ENCODE measurements around the gene SCAMP4. TPM values are rescaled to one million over a fixed set of nuclear protein-coding genes. Genes with fewer than 3 reads are reported as not detected.

Gene SCAMP4
- total and polyA plus RNA-seq, 2 of the 13 experiments (the other 11 are each of a cell fraction or from before 2014, with no cell fraction given), result 10.7 to 13.7 TPM

DNA sequence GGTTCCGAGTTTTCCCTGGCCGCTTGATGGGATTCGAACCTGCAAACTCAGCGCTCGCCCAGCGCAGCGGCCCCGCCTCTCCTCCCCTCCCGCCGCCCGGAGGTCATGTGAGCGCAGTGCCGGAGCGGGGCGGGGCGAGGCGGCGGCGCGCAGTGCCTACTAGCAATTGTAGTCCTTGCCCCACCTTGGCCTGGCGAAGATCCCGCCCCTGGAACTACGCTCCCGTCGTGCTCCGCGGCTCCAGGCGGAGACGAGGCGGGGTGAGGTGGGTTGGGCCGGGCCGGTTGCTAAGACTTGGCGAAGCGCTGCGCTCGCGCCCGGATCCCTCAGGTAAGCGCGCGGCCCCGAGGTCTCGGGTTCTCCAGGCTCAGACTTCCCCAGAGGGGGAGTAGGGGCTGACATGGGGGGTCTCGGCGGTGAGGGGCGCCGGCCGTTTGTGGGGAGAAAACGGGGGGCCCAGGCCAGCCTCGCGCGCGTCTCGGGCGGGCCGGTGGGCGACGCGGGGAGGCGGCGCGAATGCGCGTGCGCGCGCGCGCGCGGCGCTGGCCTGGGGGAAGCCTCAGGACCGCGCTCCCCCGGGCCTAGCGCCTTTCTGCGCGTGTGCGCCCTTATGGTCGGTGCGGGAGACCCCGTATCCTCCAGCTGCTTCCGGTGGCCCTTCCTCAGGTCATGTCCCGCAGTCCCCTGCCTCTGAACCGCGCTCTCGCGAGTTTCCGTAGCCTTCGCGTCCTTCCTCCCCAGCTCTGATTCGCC, at the start of gene SCAMP4, which contains the start of gene ADAT3 (continued):
- TF ChIP-seq, protein P1, sequence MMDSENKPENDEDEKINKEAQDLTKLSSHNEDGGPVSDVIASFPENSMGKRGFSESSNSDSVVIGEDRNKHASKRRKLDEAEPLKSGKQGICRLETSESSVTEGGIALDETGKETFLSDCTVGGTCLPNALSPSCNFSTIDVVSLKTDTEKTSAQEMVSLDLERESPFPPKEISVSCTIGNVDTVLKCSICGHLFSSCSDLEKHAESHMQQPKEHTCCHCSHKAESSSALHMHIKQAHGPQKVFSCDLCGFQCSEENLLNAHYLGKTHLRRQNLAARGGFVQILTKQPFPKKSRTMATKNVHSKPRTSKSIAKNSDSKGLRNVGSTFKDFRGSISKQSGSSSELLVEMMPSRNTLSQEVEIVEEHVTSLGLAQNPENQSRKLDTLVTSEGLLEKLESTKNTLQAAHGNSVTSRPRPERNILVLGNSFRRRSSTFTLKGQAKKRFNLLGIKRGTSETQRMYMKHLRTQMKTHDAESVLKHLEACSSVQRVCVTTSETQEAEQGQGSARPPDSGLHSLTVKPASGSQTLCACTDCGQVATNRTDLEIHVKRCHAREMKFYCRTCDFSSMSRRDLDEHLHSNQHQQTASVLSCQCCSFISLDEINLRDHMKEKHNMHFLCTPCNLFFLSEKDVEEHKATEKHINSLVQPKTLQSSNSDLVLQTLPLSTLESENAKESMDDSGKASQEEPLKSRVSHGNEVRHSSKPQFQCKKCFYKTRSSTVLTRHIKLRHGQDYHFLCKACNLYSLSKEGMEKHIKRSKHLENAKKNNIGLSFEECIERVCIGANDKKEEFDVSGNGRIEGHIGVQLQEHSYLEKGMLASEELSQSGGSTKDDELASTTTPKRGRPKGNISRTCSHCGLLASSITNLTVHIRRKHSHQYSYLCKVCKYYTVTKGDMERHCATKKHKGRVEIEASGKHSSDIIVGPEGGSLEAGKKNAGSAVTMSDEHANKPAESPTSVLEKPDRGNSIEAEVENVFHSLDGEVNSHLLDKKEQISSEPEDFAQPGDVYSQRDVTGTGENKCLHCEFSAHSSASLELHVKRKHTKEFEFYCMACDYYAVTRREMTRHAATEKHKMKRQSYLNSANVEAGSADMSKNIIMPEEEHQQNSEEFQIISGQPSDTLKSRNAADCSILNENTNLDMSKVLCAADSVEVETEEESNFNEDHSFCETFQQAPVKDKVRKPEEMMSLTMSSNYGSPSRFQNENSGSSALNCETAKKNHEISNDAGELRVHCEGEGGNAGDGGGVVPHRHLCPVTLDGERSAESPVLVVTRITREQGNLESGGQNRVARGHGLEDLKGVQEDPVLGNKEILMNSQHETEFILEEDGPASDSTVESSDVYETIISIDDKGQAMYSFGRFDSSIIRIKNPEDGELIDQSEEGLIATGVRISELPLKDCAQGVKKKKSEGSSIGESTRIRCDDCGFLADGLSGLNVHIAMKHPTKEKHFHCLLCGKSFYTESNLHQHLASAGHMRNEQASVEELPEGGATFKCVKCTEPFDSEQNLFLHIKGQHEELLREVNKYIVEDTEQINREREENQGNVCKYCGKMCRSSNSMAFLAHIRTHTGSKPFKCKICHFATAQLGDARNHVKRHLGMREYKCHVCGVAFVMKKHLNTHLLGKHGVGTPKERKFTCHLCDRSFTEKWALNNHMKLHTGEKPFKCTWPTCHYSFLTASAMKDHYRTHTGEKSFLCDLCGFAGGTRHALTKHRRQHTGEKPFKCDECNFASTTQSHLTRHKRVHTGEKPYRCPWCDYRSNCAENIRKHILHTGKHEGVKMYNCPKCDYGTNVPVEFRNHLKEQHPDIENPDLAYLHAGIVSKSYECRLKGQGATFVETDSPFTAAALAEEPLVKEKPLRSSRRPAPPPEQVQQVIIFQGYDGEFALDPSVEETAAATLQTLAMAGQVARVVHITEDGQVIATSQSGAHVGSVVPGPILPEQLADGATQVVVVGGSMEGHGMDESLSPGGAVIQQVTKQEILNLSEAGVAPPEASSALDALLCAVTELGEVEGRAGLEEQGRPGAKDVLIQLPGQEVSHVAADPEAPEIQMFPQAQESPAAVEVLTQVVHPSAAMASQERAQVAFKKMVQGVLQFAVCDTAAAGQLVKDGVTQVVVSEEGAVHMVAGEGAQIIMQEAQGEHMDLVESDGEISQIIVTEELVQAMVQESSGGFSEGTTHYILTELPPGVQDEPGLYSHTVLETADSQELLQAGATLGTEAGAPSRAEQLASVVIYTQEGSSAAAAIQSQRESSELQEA (CRISPR knock-in tag; IDR thresholded peaks at IDR 0.05; ENCODE audit: not compliant biosample characterization), result peak; percentile 27
- TF ChIP-seq, protein P2, sequence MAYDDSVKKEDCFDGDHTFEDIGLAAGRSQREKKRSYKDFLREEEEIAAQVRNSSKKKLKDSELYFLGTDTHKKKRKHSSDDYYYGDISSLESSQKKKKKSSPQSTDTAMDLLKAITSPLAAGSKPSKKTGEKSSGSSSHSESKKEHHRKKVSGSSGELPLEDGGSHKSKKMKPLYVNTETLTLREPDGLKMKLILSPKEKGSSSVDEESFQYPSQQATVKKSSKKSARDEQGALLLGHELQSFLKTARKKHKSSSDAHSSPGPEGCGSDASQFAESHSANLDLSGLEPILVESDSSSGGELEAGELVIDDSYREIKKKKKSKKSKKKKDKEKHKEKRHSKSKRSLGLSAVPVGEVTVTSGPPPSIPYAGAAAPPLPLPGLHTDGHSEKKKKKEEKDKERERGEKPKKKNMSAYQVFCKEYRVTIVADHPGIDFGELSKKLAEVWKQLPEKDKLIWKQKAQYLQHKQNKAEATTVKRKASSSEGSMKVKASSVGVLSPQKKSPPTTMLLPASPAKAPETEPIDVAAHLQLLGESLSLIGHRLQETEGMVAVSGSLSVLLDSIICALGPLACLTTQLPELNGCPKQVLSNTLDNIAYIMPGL (CRISPR knock-in tag; IDR thresholded peaks at IDR 0.05; ENCODE audit: borderline replicate concordance in 1 of 2, low read depth in 1 of 2), result peak; percentile 57 to 66
- TF ChIP-seq ZNF562 (CRISPR knock-in tag; IDR thresholded peaks at IDR 0.05; ENCODE audit: borderline replicate concordance), result no peak
- no peak for TF ChIP-seq ZNF329 (CRISPR knock-in tag; IDR thresholded peaks at IDR 0.05; ENCODE audit: low read depth)
- TF ChIP-seq, protein P3, sequence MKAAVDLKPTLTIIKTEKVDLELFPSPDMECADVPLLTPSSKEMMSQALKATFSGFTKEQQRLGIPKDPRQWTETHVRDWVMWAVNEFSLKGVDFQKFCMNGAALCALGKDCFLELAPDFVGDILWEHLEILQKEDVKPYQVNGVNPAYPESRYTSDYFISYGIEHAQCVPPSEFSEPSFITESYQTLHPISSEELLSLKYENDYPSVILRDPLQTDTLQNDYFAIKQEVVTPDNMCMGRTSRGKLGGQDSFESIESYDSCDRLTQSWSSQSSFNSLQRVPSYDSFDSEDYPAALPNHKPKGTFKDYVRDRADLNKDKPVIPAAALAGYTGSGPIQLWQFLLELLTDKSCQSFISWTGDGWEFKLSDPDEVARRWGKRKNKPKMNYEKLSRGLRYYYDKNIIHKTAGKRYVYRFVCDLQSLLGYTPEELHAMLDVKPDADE (CRISPR knock-in tag; IDR thresholded peaks at IDR 0.05), result no peak
- no peak for TF ChIP-seq SRSF4 (IDR thresholded peaks at IDR 0.05; ENCODE audit: low read depth, low read length, poor library complexity, severe bottlenecking)
- 0 out of 2 replicates have a peak, but pooled peaks have one; percentile 29 for TF ChIP-seq ZNF773 (CRISPR knock-in tag; IDR thresholded peaks at IDR 0.05; ENCODE audit: borderline replicate concordance)
- no peak for TF ChIP-seq RFXANK (CRISPR knock-in tag; IDR thresholded peaks at IDR 0.05)
- TF ChIP-seq ZNF670 (CRISPR knock-in tag; IDR thresholded peaks at IDR 0.05; ENCODE audit: borderline replicate concordance), result no peak
- TF ChIP-seq, protein P4, sequence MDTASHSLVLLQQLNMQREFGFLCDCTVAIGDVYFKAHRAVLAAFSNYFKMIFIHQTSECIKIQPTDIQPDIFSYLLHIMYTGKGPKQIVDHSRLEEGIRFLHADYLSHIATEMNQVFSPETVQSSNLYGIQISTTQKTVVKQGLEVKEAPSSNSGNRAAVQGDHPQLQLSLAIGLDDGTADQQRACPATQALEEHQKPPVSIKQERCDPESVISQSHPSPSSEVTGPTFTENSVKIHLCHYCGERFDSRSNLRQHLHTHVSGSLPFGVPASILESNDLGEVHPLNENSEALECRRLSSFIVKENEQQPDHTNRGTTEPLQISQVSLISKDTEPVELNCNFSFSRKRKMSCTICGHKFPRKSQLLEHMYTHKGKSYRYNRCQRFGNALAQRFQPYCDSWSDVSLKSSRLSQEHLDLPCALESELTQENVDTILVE (CRISPR knock-in tag; IDR thresholded peaks at IDR 0.05), result no peak; the same call in none of the 2 replicates
- TF ChIP-seq ZNF235 (CRISPR knock-in tag; IDR thresholded peaks at IDR 0.05; ENCODE audit: borderline replicate concordance), result no peak
- TF ChIP-seq ZZZ3 (CRISPR knock-in tag; IDR thresholded peaks at IDR 0.05; ENCODE audit: borderline replicate concordance), result peak; percentile 55; the same call in 1 of the 2 replicates

Data from HepG2 (cell line).